Trophoblast cell (in vitro differentiated cells and primary cell): Measurements from ENCODE around the gene RPS6KL1.

Experiments used
- DNase-seq, 2 donors: peaks; one replicate each; pipeline ENCODE4 v3.0.0-alpha.2; 2016
- H2AFZ ChIP-seq: 2 replicates; pipeline ENCODE4 v1.6.1; 2013; ENCODE audit warnings: low read length, moderate library complexity, mild to moderate bottlenecking; ENCODE audit not compliant: insufficient read depth, poor library complexity
- H2AK5ac ChIP-seq: 2 replicates; pipeline ENCODE4 v1.6.1; 2013; ENCODE audit warnings: mild to moderate bottlenecking, low read length
- H2BK120ac ChIP-seq: 2 replicates; pipeline ENCODE4 v1.6.1; 2013; ENCODE audit warnings: low read length, mild to moderate bottlenecking, moderate library complexity; ENCODE audit not compliant: insufficient read depth, poor library complexity
- H2BK12ac ChIP-seq: 2 replicates; pipeline ENCODE4 v1.6.1; 2013; ENCODE audit warnings: mild to moderate bottlenecking, low read length, moderate library complexity
- H2BK5ac ChIP-seq: 2 replicates; pipeline ENCODE4 v1.6.1; 2013; ENCODE audit warnings: low read length, low read depth, moderate library complexity, mild to moderate bottlenecking; ENCODE audit not compliant: poor library complexity
- H3K14ac ChIP-seq: 2 replicates; pipeline ENCODE4 v1.6.1; 2013; ENCODE audit warnings: mild to moderate bottlenecking, low read length
- H3K18ac ChIP-seq: 2 replicates; pipeline ENCODE4 v1.6.1; 2013; ENCODE audit warnings: mild to moderate bottlenecking, low read length
- H3K23ac ChIP-seq: 2 replicates; pipeline ENCODE4 v1.6.1; 2013; ENCODE audit warnings: low read length
- H3K27ac ChIP-seq: 2 replicates; pipeline ENCODE4 v1.5.1; 2013; ENCODE audit warnings: low read depth, mild to moderate bottlenecking, inconsistent platforms, low read length, moderate library complexity
- H3K27me3 ChIP-seq: 2 replicates; pipeline ENCODE4 v1.6.1; 2013; ENCODE audit warnings: inconsistent platforms, mild to moderate bottlenecking, low read length, moderate library complexity; ENCODE audit not compliant: insufficient read depth
- H3K36me3 ChIP-seq, 2 experiments: 1 replicate in 1 of 2; 2 replicates in 1 of 2; pipeline ENCODE4 v1.6.1; 2013; ENCODE audit warnings: low read length in 2 of 2, mild to moderate bottlenecking in 2 of 2, moderate library complexity in 1 of 2; ENCODE audit not compliant: insufficient read depth in 2 of 2, control insufficient read depth in 1 of 2
- H3K4ac ChIP-seq: 2 replicates; pipeline ENCODE4 v1.6.1; 2013; ENCODE audit warnings: low read depth, mild to moderate bottlenecking, low read length, moderate library complexity
- H3K4me1 ChIP-seq, 2 experiments: 1 replicate in 1 of 2; 2 replicates in 1 of 2; pipeline ENCODE4 v1.6.1; 2013; ENCODE audit warnings: low read length in 2 of 2, mild to moderate bottlenecking in 2 of 2, moderate library complexity in 1 of 2; ENCODE audit not compliant: insufficient read depth in 2 of 2, control insufficient read depth in 1 of 2
- H3K4me2 ChIP-seq: 2 replicates; pipeline ENCODE4 v1.6.1; 2013; ENCODE audit warnings: inconsistent platforms, mild to moderate bottlenecking, low read length, moderate library complexity
- H3K4me3 ChIP-seq: 2 replicates; pipeline ENCODE4 v1.5.1; 2013; ENCODE audit warnings: mild to moderate bottlenecking, low read depth, low read length, inconsistent platforms
- H3K79me1 ChIP-seq: one replicate; pipeline ENCODE4 v1.6.1; 2013; ENCODE audit warnings: low read length
- H3K79me2 ChIP-seq: 2 replicates; pipeline ENCODE4 v1.6.1; 2013; ENCODE audit warnings: low read length, mild to moderate bottlenecking; ENCODE audit not compliant: control insufficient read depth, insufficient read depth, poor library complexity
- H3K9ac ChIP-seq: 2 replicates; pipeline ENCODE4 v1.6.1; 2013; ENCODE audit warnings: mild to moderate bottlenecking, low read length
- H3K9me3 ChIP-seq: 2 replicates; pipeline ENCODE4 v1.6.1; 2013; ENCODE audit warnings: low read depth, mild to moderate bottlenecking, control low read depth, inconsistent platforms, low read length; ENCODE audit not compliant: insufficient read depth
- H4K12ac ChIP-seq: 2 replicates; pipeline ENCODE4 v1.6.1; 2013; ENCODE audit warnings: low read depth, mild to moderate bottlenecking, low read length, moderate library complexity
- H4K8ac ChIP-seq: 2 replicates; pipeline ENCODE4 v1.6.1; 2013; ENCODE audit warnings: low read depth, mild to moderate bottlenecking, low read length, moderate library complexity
- H4K91ac ChIP-seq: one replicate; pipeline ENCODE4 v1.6.1; 2013; ENCODE audit warnings: low read depth, mild to moderate bottlenecking, low read length, moderate library complexity
- WGBS: extraction: QIAGEN DNeasy Blood & Tissue Kit; methylation state at CpG from one replicate; pipeline ENCODE4 v1.1.7; 2013; ENCODE audit warnings: missing lambda C conversion rate; ENCODE audit not compliant: insufficient read length, insufficient coverage; ENCODE audit errors: extremely low coverage; 5-methylcytosine and 5-hydroxymethylcytosine counted together

Gene RPS6KL1

GRCh38 chr14:74938531-74939495 is 15.8 kb upstream of the RPS6KL1 start:
- no peak overlapping the region for H3K4me2 ChIP-seq

GRCh38 chr14:74937171-74937570 is 14.1 kb upstream of the RPS6KL1 start:
- no peak overlapping the region for H3K27ac ChIP-seq
- H3K4me2 ChIP-seq = no peak overlapping the region
- peaks cover 13 to 21% of the 10 kb centered on the region in 2 experiments for H3K4me1 ChIP-seq
- H3K27me3 ChIP-seq = no peaks in the 10 kb centered on the region
- no peak overlapping the region for H3K4me3 ChIP-seq
- no peak overlapping the region for H4K91ac ChIP-seq
- H3K9me3 ChIP-seq = no peaks in the 10 kb centered on the region
- H3K4ac ChIP-seq = no peak overlapping the region
- no peak overlapping the region for H2BK5ac ChIP-seq
- no peak overlapping the region for H2BK120ac ChIP-seq
- no peak overlapping the region for H4K12ac ChIP-seq
- H3K79me1 ChIP-seq = peaks cover 3% of the 10 kb centered on the region
- H4K8ac ChIP-seq = no peak overlapping the region
- H3K23ac ChIP-seq = no peak overlapping the region
- no peak overlapping the region for H2BK12ac ChIP-seq
- no peak overlapping the region for H3K14ac ChIP-seq
- H3K18ac ChIP-seq = no peak overlapping the region
- no peaks in the 10 kb centered on the region for H3K79me2 ChIP-seq
- H3K36me3 ChIP-seq = peaks cover 0 to 2% of the 10 kb centered on the region in 2 experiments
- no peak overlapping the region for H2AFZ ChIP-seq
- no peak for DNase-seq
- no CpG with 5 or more reads among the region's 2 CpGs for WGBS
- no peak overlapping the region for H2AK5ac ChIP-seq
- H3K9ac ChIP-seq = no peak overlapping the region

More at GRCh38 chr14:74938531-74939495, 15.8 kb upstream of the RPS6KL1 start:
- Histone ChIP-seq H3K36me3 (peaks cover 0 to 7% of the 10 kb centered on the region in 2 experiments), H3K79me2 (no peaks in the 10 kb centered on the region), H2BK5ac (no peak overlapping the region), H3K27me3 (no peaks in the 10 kb centered on the region), H2BK12ac (no peak overlapping the region), H3K9me3 (no peaks in the 10 kb centered on the region), H3K4ac (no peak overlapping the region), H4K12ac (no peak overlapping the region), H2AK5ac (no peak overlapping the region), H2BK120ac (no peak overlapping the region), H3K79me1 (peaks cover 3% of the 10 kb centered on the region), H2AFZ (no peak overlapping the region), H4K91ac (no peak overlapping the region), H3K27ac (no peak overlapping the region), H3K14ac (no peak overlapping the region), H3K4me1 (peaks cover 13 to 21% of the 10 kb centered on the region in 2 experiments), H3K9ac (no peak overlapping the region), H3K23ac (no peak overlapping the region), H4K8ac (no peak overlapping the region), H3K18ac (no peak overlapping the region), H3K4me3 (no peak overlapping the region)
- DNase-seq = no peak
- WGBS = no CpG with 5 or more reads among the region's 10 CpGs

- H4K8ac ChIP-seq = no peak overlapping the region
- no peak overlapping the region for H3K9ac ChIP-seq
- peaks cover 3% of the 10 kb centered on the region for H3K79me1 ChIP-seq
- no peak for DNase-seq
- H2BK12ac ChIP-seq = no peak overlapping the region
- no peaks in the 10 kb centered on the region for H3K27me3 ChIP-seq
- H3K14ac ChIP-seq = no peak overlapping the region
- no peak overlapping the region for H3K23ac ChIP-seq
- H2BK120ac ChIP-seq = no peak overlapping the region
- H3K36me3 ChIP-seq = no peaks in the 10 kb centered on the region
- no CpG with 5 or more reads among the region's 8 CpGs for WGBS
- no peak overlapping the region for H2AK5ac ChIP-seq
- no peak overlapping the region for H3K27ac ChIP-seq
- H3K4ac ChIP-seq = no peak overlapping the region
- no peak overlapping the region for H4K12ac ChIP-seq
- no peak overlapping the region for H3K4me3 ChIP-seq
- H4K91ac ChIP-seq = no peak overlapping the region
- no peak overlapping the region for H3K4me2 ChIP-seq
- H3K18ac ChIP-seq = no peak overlapping the region
- peaks cover 12 to 16% of the 10 kb centered on the region in 2 experiments for H3K4me1 ChIP-seq
- no peak overlapping the region for H2BK5ac ChIP-seq
- H2AFZ ChIP-seq = no peak overlapping the region
- H3K79me2 ChIP-seq = no peaks in the 10 kb centered on the region
- H3K9me3 ChIP-seq = no peaks in the 10 kb centered on the region
These were observed 13.7 kb upstream of the RPS6KL1 start for GRCh38 chr14:74936731-74937130.

- no peak overlapping the region for H2AK5ac ChIP-seq
- no peak overlapping the region for H3K18ac ChIP-seq
- no peak overlapping the region for H3K9ac ChIP-seq
- no peaks in the 10 kb centered on the region for H3K36me3 ChIP-seq
- no peak overlapping the region for H3K14ac ChIP-seq
- no peak overlapping the region for H2AFZ ChIP-seq
- no peak overlapping the region for H3K4ac ChIP-seq
- no peak overlapping the region for H3K27ac ChIP-seq
- H2BK12ac ChIP-seq = no peak overlapping the region
- H3K27me3 ChIP-seq = no peaks in the 10 kb centered on the region
- H3K9me3 ChIP-seq = no peaks in the 10 kb centered on the region
- no peak overlapping the region for H2BK5ac ChIP-seq
- no peak overlapping the region for H3K4me2 ChIP-seq
- no CpG with 5 or more reads among the region's 11 CpGs for WGBS
- H4K12ac ChIP-seq = no peak overlapping the region
- DNase-seq = no peak
- H3K79me2 ChIP-seq = no peaks in the 10 kb centered on the region
- H3K4me3 ChIP-seq = no peak overlapping the region
- H3K4me1 ChIP-seq = peaks cover 9 to 13% of the 10 kb centered on the region in 2 experiments
- no peak overlapping the region for H4K91ac ChIP-seq
- H2BK120ac ChIP-seq = no peak overlapping the region
- peaks cover 3% of the 10 kb centered on the region for H3K79me1 ChIP-seq
- no peak overlapping the region for H4K8ac ChIP-seq
- no peak overlapping the region for H3K23ac ChIP-seq
These were observed 13.1 kb upstream of the RPS6KL1 start for GRCh38 chr14:74936151-74936550.
